OCI-LY1 (cell line): Measurements from ENCODE around the gene RAD51B.

Source experiments
- H2AFZ ChIP-seq: fragments of 200-600 bp; sonication (generic), shearing (Covaris generic); 2 replicates; pipeline ENCODE4 v1.6.0; 2014; ENCODE audit warnings: antibody characterized with exemption, mild to moderate bottlenecking, low read length
- H3F3A ChIP-seq: fragments of 200-600 bp; sonication (generic), shearing (Covaris generic); 2 replicates; pipeline ENCODE4 v1.6.0; 2014; ENCODE audit warnings: mild to moderate bottlenecking, antibody characterized with exemption, low read length, moderate library complexity; ENCODE audit not compliant: insufficient read depth
- H3K27ac ChIP-seq: fragments of 200-600 bp; sonication (generic); 2 replicates; pipeline ENCODE4 v1.5.1; 2014; ENCODE audit warnings: low read length, mixed run types, mild to moderate bottlenecking, low read depth; ENCODE audit not compliant: poor library complexity, severe bottlenecking
- H3K27me3 ChIP-seq: fragments of 200-600 bp; sonication (generic); 2 replicates; pipeline ENCODE4 v1.6.0; 2014; ENCODE audit warnings: antibody characterized with exemption, mild to moderate bottlenecking, low read length, moderate library complexity; ENCODE audit not compliant: insufficient read depth
- H3K36me3 ChIP-seq: fragments of 200-600 bp; sonication (generic); 2 replicates; pipeline ENCODE4 v1.6.1; 2014; ENCODE audit warnings: mild to moderate bottlenecking, antibody characterized with exemption, low read length, moderate library complexity, mixed read lengths; ENCODE audit not compliant: insufficient read depth
- H3K4me1 ChIP-seq: fragments of 200-600 bp; sonication (generic); 2 replicates; pipeline ENCODE4 v1.5.1; 2014; ENCODE audit warnings: mild to moderate bottlenecking, low read length, moderate library complexity; ENCODE audit not compliant: insufficient read depth, severe bottlenecking
- H3K4me2 ChIP-seq: fragments of 200-600 bp; sonication (generic), shearing (Covaris generic); 2 replicates; pipeline ENCODE4 v1.6.1; 2014; ENCODE audit warnings: low read length
- H3K4me3 ChIP-seq: fragments of 200-600 bp; sonication (generic); 2 replicates; pipeline ENCODE4 v1.5.1; 2014; ENCODE audit warnings: low read length, low read depth, mild to moderate bottlenecking, mixed read lengths; ENCODE audit not compliant: poor library complexity, severe bottlenecking
- H3K79me2 ChIP-seq: fragments of 200-600 bp; shearing (Covaris generic); 2 replicates; pipeline ENCODE4 v1.6.1; 2016; ENCODE audit warnings: mixed run types, low read length, mixed read lengths; ENCODE audit not compliant: insufficient read depth
- H3K9ac ChIP-seq: fragments of 200-600 bp; sonication (generic), shearing (Covaris generic); 2 replicates; pipeline ENCODE4 v1.6.1; 2014; ENCODE audit warnings: mild to moderate bottlenecking, low read length, mixed read lengths
- H3K9me2 ChIP-seq: fragments of 200-600 bp; sonication (generic), shearing (Covaris generic); 2 replicates; pipeline ENCODE4 v1.6.1; 2014; ENCODE audit warnings: low read depth, mild to moderate bottlenecking, low read length, mixed read lengths
- H3K9me3 ChIP-seq: fragments of 200-600 bp; shearing (Covaris generic); 2 replicates; pipeline ENCODE4 v1.6.1; 2014; ENCODE audit warnings: low read length, mixed read lengths
- H4K20me1 ChIP-seq: fragments of 200-600 bp; sonication (generic), shearing (Covaris generic); 2 replicates; pipeline ENCODE4 v1.6.0; 2016; ENCODE audit warnings: mild to moderate bottlenecking, low read length; ENCODE audit not compliant: insufficient read depth
- CTCF ChIP-seq: fragments of 200-600 bp; sonication (generic), shearing (Covaris generic); IDR thresholded peaks from 2 replicates; pipeline ENCODE4 v1.5.1; 2017; ENCODE audit warnings: mild to moderate bottlenecking, antibody characterized with exemption, low read length, moderate library complexity, mixed read lengths
- EZH2 ChIP-seq: fragments of 200-600 bp; sonication (generic), shearing (Covaris generic); IDR thresholded peaks from 2 replicates; pipeline ENCODE4 v1.8.0; 2017; ENCODE audit warnings: borderline replicate concordance, mixed run types, mild to moderate bottlenecking, antibody characterized with exemption, low read length, moderate library complexity, mixed read lengths

RAD51B gene

GRCh38 chr14:68563251-68564131 lies 743.9 kb downstream of the RAD51B start:
- Histone ChIP-seq H3K9me2 (no peaks in the 10 kb centered on the region), H4K20me1 (no peaks in the 10 kb centered on the region), H2AFZ (no peak overlapping the region), H3K9ac (no peak overlapping the region), H3K4me1 (no peaks in the 10 kb centered on the region), H3K9me3 (no peaks in the 10 kb centered on the region), H3F3A (no peaks in the 10 kb centered on the region), H3K4me2 (no peak overlapping the region), H3K27me3 (no peaks in the 10 kb centered on the region; the same call in 1 of the 2 replicates), H3K79me2 (no peaks in the 10 kb centered on the region), H3K36me3 (no peaks in the 10 kb centered on the region), H3K4me3 (no peak overlapping the region), H3K27ac (no peak overlapping the region)
- TF ChIP-seq CTCF (no peak), EZH2 (no peak)

GRCh38 chr14:68564191-68564825 lies 744.7 kb downstream of the RAD51B start:
- Histone ChIP-seq H3K4me2 (no peak overlapping the region), H3K9ac (no peak overlapping the region)
- no peak for TF ChIP-seq EZH2
- TF ChIP-seq CTCF: no peak

GRCh38 chr14:68564826-68565759 lies 745.5 kb downstream of the RAD51B start:
- Histone ChIP-seq H3K27me3 (no peaks in the 10 kb centered on the region), H3K27ac (no peak overlapping the region), H3K9ac (no peak overlapping the region), H3K9me2 (no peaks in the 10 kb centered on the region), H3K79me2 (no peaks in the 10 kb centered on the region), H3F3A (no peaks in the 10 kb centered on the region), H3K9me3 (no peaks in the 10 kb centered on the region), H3K36me3 (no peaks in the 10 kb centered on the region), H4K20me1 (no peaks in the 10 kb centered on the region), H3K4me3 (no peak overlapping the region), H3K4me2 (no peak overlapping the region), H3K4me1 (no peaks in the 10 kb centered on the region), H2AFZ (no peak overlapping the region)
- no peak for TF ChIP-seq CTCF
- TF ChIP-seq EZH2: no peak

More at GRCh38 chr14:68564191-68564825, 744.7 kb downstream of the RAD51B start:
- Histone ChIP-seq H3K79me2 (no peaks in the 10 kb centered on the region), H4K20me1 (no peaks in the 10 kb centered on the region), H3K9me2 (no peaks in the 10 kb centered on the region), H3K9me3 (no peaks in the 10 kb centered on the region), H3K27me3 (no peaks in the 10 kb centered on the region), H3K4me1 (no peaks in the 10 kb centered on the region), H2AFZ (no peak overlapping the region), H3F3A (no peaks in the 10 kb centered on the region), H3K27ac (no peak overlapping the region), H3K36me3 (no peaks in the 10 kb centered on the region), H3K4me3 (no peak overlapping the region)
